ENCODE measurements around the gene MKRN2OS.

- TF ChIP-seq, protein P1, sequence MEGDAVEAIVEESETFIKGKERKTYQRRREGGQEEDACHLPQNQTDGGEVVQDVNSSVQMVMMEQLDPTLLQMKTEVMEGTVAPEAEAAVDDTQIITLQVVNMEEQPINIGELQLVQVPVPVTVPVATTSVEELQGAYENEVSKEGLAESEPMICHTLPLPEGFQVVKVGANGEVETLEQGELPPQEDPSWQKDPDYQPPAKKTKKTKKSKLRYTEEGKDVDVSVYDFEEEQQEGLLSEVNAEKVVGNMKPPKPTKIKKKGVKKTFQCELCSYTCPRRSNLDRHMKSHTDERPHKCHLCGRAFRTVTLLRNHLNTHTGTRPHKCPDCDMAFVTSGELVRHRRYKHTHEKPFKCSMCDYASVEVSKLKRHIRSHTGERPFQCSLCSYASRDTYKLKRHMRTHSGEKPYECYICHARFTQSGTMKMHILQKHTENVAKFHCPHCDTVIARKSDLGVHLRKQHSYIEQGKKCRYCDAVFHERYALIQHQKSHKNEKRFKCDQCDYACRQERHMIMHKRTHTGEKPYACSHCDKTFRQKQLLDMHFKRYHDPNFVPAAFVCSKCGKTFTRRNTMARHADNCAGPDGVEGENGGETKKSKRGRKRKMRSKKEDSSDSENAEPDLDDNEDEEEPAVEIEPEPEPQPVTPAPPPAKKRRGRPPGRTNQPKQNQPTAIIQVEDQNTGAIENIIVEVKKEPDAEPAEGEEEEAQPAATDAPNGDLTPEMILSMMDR (IDR thresholded peaks at IDR 0.05): no peak
- TF ChIP-seq POLR2A (IDR thresholded peaks at IDR 0.05): no peak
These were observed 8.7 kb upstream of the MKRN2OS start for GRCh38 chr3:12553921-12554391.

Data from breast epithelium (tissue), 3 donors.